GM12892 (cell line): ENCODE results near the gene ITIH4.

ENCODE experiments used
- DNase-seq: peaks from one replicate; pipeline ENCODE4 v3.0.0; 2011; ENCODE audit not compliant: insufficient read length
- FAIRE-seq: peaks from 2 replicates; lab custom pipeline; 2011; peaks lifted over from hg19 to GRCh38; lab: Jason Lieb, UNC
- POLR2A ChIP-seq: IDR thresholded peaks from 2 replicates; pipeline ENCODE4 v1.6.1; 2011; ENCODE audit warnings: low read depth, low read length, control low read depth
- POLR2AphosphoS5 ChIP-seq: IDR thresholded peaks from 2 replicates; pipeline ENCODE4 v1.6.1; 2011; ENCODE audit warnings: low read depth, low read length, control low read depth
- TAF1 ChIP-seq: IDR thresholded peaks from 2 replicates; pipeline ENCODE4 v1.6.1; 2011; ENCODE audit warnings: low read depth, mild to moderate bottlenecking, control low read depth, low read length, borderline replicate concordance

ITIH4 gene

GRCh38 chr3:52839268-52839575 is 8.8 kb upstream of the ITIH4 start:
- no peak for DNase-seq
- TF ChIP-seq POLR2AphosphoS5, result no peak
- no peak for TF ChIP-seq TAF1
- TF ChIP-seq POLR2A, result no peak
- no peak for FAIRE-seq

- no peak for TF ChIP-seq POLR2A
- TF ChIP-seq POLR2AphosphoS5, result no peak
- TF ChIP-seq TAF1, result no peak
- FAIRE-seq (no peak), DNase-seq (no peak)
Observed at GRCh38 chr3:52838561-52839267, 8.2 kb upstream of the ITIH4 start.

DNA sequence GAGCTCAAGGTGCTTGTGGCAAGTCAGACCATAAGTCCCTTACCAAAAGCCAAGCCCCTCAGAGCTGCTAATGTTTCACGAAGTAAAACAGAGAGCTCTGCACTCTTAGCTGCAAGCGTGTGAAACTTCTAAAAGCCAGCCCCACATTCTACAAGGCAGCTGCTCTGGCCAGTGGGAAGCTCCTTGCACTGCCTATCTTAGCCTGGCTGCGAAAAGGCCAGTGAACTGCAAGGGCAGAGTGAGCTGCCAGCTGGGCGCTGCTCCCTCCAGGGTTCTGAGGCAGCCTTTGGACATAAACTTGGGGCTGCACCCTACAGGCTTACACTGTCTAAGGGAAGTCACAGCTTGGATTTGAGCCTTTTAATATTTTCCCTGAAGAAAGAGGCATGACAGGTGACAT is 6.5 kb upstream of the ITIH4 start:
- no peak for DNase-seq
- no peak for FAIRE-seq
- no peak for TF ChIP-seq TAF1
- TF ChIP-seq POLR2A, result no peak
- no peak for TF ChIP-seq POLR2AphosphoS5

DNA sequence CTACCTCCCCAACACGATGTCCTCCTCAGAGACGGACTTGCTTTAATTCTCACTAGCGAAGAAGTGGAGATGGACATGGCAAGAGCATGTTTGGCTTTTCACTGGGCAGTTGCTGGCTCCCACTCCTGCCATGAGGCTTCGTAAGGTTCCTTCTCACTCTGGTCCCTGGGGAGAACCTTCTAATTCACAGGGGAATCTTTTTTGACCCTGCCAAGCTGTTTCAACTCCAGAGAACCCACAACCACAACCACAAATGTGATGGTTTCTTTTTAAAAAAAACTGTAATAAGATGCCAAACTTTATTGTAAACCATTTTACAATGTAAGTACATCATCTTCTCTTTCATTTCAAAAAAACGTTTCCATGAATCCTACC is 6.0 kb upstream of the ITIH4 start:
- FAIRE-seq, result no peak
- TF ChIP-seq TAF1 (no peak), POLR2AphosphoS5 (no peak), POLR2A (no peak)
- DNase-seq, result no peak

- DNase-seq, result no peak
- no peak for TF ChIP-seq POLR2AphosphoS5
- no peak for FAIRE-seq
Observed at GRCh38 chr3:52835766-52836470, 5.4 kb upstream of the ITIH4 start.

GRCh38 chr3:52834871-52835501 is 4.5 kb upstream of the ITIH4 start, which contains the start of gene MUSTN1:
MUSTN1 (minus strand) TSS chr3:52835019; CDS start chr3:52834948, 71 bp downstream.
- no peak for DNase-seq
- TF ChIP-seq POLR2A, result no peak
- no peak for TF ChIP-seq TAF1
- TF ChIP-seq POLR2AphosphoS5, result no peak
- FAIRE-seq, result no peak

DNA sequence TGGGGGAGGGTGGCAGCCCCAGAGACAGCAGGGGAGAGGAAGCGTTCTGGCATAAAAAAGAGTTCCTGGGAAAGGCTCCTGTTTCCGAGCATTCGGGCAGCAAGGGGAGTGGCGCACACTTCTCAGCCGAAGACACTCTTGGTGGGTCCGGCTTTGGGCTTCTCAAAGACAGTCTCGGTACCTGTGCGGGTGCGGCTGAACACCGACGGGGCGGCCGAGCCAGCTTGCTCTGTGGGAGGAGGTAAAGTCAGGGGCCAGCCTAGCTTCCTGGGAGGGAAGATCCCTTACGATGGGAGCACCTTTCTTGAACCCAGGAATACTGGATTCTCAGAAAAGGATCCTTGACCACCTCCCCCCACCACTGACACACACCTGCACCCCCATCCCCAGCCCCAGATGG is 2.7 kb upstream of the ITIH4 start:
- no peak for TF ChIP-seq POLR2A
- TF ChIP-seq POLR2AphosphoS5, result no peak
- TF ChIP-seq TAF1, result no peak
- no peak for FAIRE-seq
- no peak for DNase-seq

DNA sequence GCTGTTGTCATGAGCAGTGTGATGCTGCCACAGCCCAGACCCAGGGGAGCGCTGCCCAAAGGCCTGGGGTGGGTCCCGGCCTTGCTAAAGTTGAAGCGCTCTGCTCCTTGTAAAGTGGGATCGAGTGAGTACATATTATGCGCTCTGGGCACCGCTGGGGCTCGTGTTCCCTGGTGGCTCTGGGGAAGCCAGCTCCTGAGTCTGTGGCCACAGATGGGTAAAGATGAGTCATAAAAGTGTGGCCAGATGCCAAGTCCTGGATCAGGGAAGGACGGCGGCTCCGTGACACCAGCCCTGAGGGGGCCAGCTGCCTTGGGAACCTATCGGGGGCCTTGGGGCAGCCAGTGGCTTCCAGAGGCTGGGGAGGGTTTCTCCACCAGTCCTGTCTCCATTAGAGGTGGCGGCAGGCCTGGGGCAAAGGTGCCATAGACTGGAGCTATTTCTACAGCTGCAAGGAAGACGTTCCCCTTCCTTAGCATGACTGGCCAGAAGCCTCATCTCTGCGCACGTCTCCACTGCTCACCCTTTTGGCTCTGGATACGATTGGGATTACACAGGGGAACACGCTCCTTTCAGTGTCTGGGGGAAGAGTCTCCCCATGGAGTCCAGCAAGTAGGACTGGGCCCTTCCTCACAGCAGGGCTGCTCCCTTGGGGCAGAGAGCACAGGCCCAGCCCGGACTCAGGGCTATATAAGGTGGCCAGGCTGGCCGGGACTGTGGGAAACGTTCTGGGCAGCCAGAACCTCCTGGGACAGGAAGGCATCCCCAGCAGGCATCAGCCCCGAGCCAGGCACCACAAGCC is 1.2 kb upstream of the ITIH4 start:
- no peak for FAIRE-seq
- no peak for DNase-seq
- TF ChIP-seq POLR2A (no peak), TAF1 (no peak), POLR2AphosphoS5 (no peak)

- FAIRE-seq, result no peak
- TF ChIP-seq POLR2A, result no peak
Observed at GRCh38 chr3:52829906-52830463, 487 bp downstream of the ITIH4 start.

GRCh38 chr3:52829482-52829881 is 990 bp downstream of the ITIH4 start:
- TF ChIP-seq POLR2A (no peak), POLR2AphosphoS5 (no peak), TAF1 (no peak)
- DNase-seq, result no peak
- no peak for FAIRE-seq

More at GRCh38 chr3:52829906-52830463, 487 bp downstream of the ITIH4 start:
- no peak for DNase-seq

- DNase-seq (no peak), FAIRE-seq (no peak)
- TF ChIP-seq TAF1 (no peak), POLR2A (no peak), POLR2AphosphoS5 (no peak)
Observed at GRCh38 chr3:52827866-52828376, 2.6 kb downstream of the ITIH4 start.
